Spleen (tissue), 7 donors: ENCODE results near the gene TREM1.

Experiments
- CTCF ChIP-seq, 11 experiments: fragments of 200-600 bp in 7 of 11; fragments of 450-650 bp in 4 of 11; sonication (generic) in 4 of 11; IDR thresholded peaks in 8 of 11; conservative IDR thresholded peaks in 3 of 11; 1 replicate in 7 of 11; 2 replicates in 4 of 11; pipeline versions ENCODE4 v1.4.0 to v1.8.0; 2016 to 2021; ENCODE audit warnings: antibody characterized with exemption in 11 of 11, inconsistent platforms in 4 of 11, mild to moderate bottlenecking in 1 of 11
- POLR2A ChIP-seq, 3 donors: fragments of 450-650 bp; IDR thresholded peaks; one replicate each; pipeline ENCODE4 v1.5.1; 2017; ENCODE audit warnings: antibody characterized with exemption in 3 of 3, mild to moderate bottlenecking in 1 of 3
- POLR2AphosphoS5 ChIP-seq, 3 donors: sonication (generic); formaldehyde crosslinking; IDR thresholded peaks; one replicate each; pipeline ENCODE4 v1.5.1; 2017; ENCODE audit warnings: antibody characterized with exemption in 3 of 3
- donor health status: DM: no; HTN: no; CAD: no; lungs with moderate emphysema.
- donor health status: DM: no; HTN: no; CAD: no.
- donor health status: DM: no; HTN: no; CAD: no.

- no peak for TF ChIP-seq POLR2AphosphoS5 (IDR thresholded peaks at IDR 0.05)
- no peak for TF ChIP-seq POLR2A (IDR thresholded peaks at IDR 0.05)
- no peak for TF ChIP-seq CTCF (IDR thresholded peaks at IDR 0.05 in 8 of 11, conservative IDR thresholded peaks at IDR 0.05 in 3 of 11)
Measured at GRCh38 chr6:41275489-41275888, 11.0 kb downstream of the TREM1 start.
